Dorsolateral prefrontal cortex (tissue), 118 donors: ENCODE data around the gene OR2B2. TPM values are rescaled to one million over a fixed set of nuclear protein-coding genes. Genes with fewer than 3 reads are reported as not detected.

Source experiments
- total RNA-seq, 120 experiments: library from RNA; stranded (reverse); gene quantifications; one replicate each; pipeline versions ENCODE4 v1.2.3 to v1.2.4, GENCODE V29; 2022

Gene OR2B2
- total RNA-seq, 120 experiments from 2014 or later: not detected

Other genes starting within 250 kb of the OR2B2 start
- not detected for gene OR2B6, start 44.8 kb upstream of the OR2B2 start, total RNA-seq
- 1 to 10 TPM in 77 of 120 experiments, under 1 TPM in 43; 0.39 to 2.3 (median 1.2) TPM for gene ZNF165, start 168.2 kb upstream of the OR2B2 start, total RNA-seq
- 10 to 100 TPM in 4 of 120 experiments, 1 to 10 TPM in 116; 3.4 to 11.1 (median 6.4) TPM for gene ZSCAN16, start 212.2 kb upstream of the OR2B2 start, total RNA-seq
- 10 to 100 TPM; 22.4 to 45.0 (median 33.2) TPM for gene ZKSCAN8, start 229.5 kb upstream of the OR2B2 start, total RNA-seq